Measurements from ENCODE around the gene ZNF460. TPM values are rescaled to one million over a fixed set of nuclear protein-coding genes. Genes with fewer than 3 reads are reported as not detected.

The ZNF460 gene
- total RNA-seq, 1 experiment from 2014 or later: 30.4 TPM

Other genes starting within 250 kb of the ZNF460 start
- gene USP29, start 160.5 kb upstream of the ZNF460 start, total RNA-seq (2014; rRNA removed; shearing (Covaris generic)): not detected in 2 replicates
- not detected in 2 replicates for gene ZIM3, start 135.3 kb upstream of the ZNF460 start, total RNA-seq (2014; rRNA removed; shearing (Covaris generic))
- 0.08 TPM in 1 of 2 replicates, not detected in the other for gene DUXA, start 113.0 kb upstream of the ZNF460 start, total RNA-seq (2014; rRNA removed; shearing (Covaris generic))
- 9.6 and 11.9 TPM in 2 replicates for gene ZNF264, start 89.0 kb upstream of the ZNF460 start, total RNA-seq (2014; rRNA removed; shearing (Covaris generic))
- gene AURKC, start 49.5 kb upstream of the ZNF460 start, total RNA-seq (2014; rRNA removed; shearing (Covaris generic)): 1.2 and 1.3 TPM in 2 replicates
- gene ZNF805, start 39.9 kb upstream of the ZNF460 start, total RNA-seq (2014; rRNA removed; shearing (Covaris generic)): 6.1 and 7.8 TPM in 2 replicates
- 6.9 and 7.7 TPM in 2 replicates for gene ZNF543, start 40.0 kb downstream of the ZNF460 start, total RNA-seq (2014; rRNA removed; shearing (Covaris generic))
- gene ZNF304, start 70.8 kb downstream of the ZNF460 start, total RNA-seq (2014; rRNA removed; shearing (Covaris generic)): 9.4 and 11.4 TPM in 2 replicates
- 38.7 and 39.0 TPM in 2 replicates for gene TRAPPC2B, start 83.1 kb downstream of the ZNF460 start, total RNA-seq (2014; rRNA removed; shearing (Covaris generic))
- gene ZNF547, start 83.1 kb downstream of the ZNF460 start, total RNA-seq (2014; rRNA removed; shearing (Covaris generic)): 1.8 and 3.6 TPM in 2 replicates
- gene ZNF548, start 109.4 kb downstream of the ZNF460 start, total RNA-seq (2014; rRNA removed; shearing (Covaris generic)): 15.0 and 20.7 TPM in 2 replicates
- gene ZNF17, start 130.7 kb downstream of the ZNF460 start, total RNA-seq (2014; rRNA removed; shearing (Covaris generic)): 3.1 and 4.5 TPM in 2 replicates
- gene ZNF749, start 154.8 kb downstream of the ZNF460 start, total RNA-seq (2014; rRNA removed; shearing (Covaris generic)): 9.8 and 17.1 TPM in 2 replicates
- 0.10 and 0.17 TPM in 2 replicates for gene VN1R1, start 176.7 kb downstream of the ZNF460 start, total RNA-seq (2014; rRNA removed; shearing (Covaris generic))
- 17.8 and 24.0 TPM in 2 replicates for gene ZNF772, start 197.1 kb downstream of the ZNF460 start, total RNA-seq (2014; rRNA removed; shearing (Covaris generic))
- gene ZNF419, start 207.3 kb downstream of the ZNF460 start, total RNA-seq (2014; rRNA removed; shearing (Covaris generic)): 12.4 and 18.0 TPM in 2 replicates
- 15.2 and 22.6 TPM in 2 replicates for gene ZNF773, start 219.5 kb downstream of the ZNF460 start, total RNA-seq (2014; rRNA removed; shearing (Covaris generic))
- gene ZNF549, start 246.9 kb downstream of the ZNF460 start, total RNA-seq (2014; rRNA removed; shearing (Covaris generic)): 3.0 and 5.5 TPM in 2 replicates